Stimulated activated CD4-positive, alpha-beta T cell treated with anti-CD3 and anti-CD28 coated beads, Interleukin-12 subunit alpha, Interleukin-12 subunit beta, amount 100 ng/mL, for 4 hours (primary cell): ENCODE measurements around the gene RALGDS.

ENCODE experiments used
- DNase-seq: peaks from one replicate; pipeline ENCODE4 v3.0.0-alpha.2; 2020

Gene RALGDS

DNA sequence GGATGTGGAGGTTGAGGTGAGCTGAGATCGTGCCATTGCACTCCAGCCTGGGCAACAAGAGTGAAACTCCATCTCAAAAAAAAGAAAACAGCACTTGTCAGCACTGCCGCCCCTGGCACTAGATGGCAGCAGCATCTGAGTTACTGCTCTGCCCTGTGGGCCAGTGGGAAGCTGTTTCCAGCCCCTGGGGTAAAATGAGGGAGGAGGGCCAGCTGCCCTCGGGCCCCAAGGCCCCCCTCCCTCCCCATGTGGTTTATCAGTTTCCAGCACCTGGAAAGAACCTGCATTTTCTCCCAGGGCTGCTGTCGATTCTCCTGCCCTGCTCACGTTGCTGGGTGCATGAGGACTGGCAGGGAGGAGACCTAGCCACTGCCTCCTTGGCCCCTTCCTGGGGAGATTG, 72.4 kb downstream of the RALGDS start:
- DNase-seq, result no peak
